Stimulated activated CD8-positive, alpha-beta memory T cell treated with anti-CD3 and anti-CD28 coated beads, Interleukin-12 subunit alpha, Interleukin-12 subunit beta, amount 100 ng/mL, for 24 hours (primary cell): ENCODE measurements around the gene ZDHHC14.
"Not testable (repeated sequence)": the region's sequence is repeated elsewhere in the genome, so short reads cannot be mapped to it uniquely, and the experiment has no call there.

Experiments used
- DNase-seq: peaks from one replicate; pipeline ENCODE4 v3.0.0-alpha.2; 2020; ENCODE audit errors: extremely low read depth

The ZDHHC14 gene

DNA sequence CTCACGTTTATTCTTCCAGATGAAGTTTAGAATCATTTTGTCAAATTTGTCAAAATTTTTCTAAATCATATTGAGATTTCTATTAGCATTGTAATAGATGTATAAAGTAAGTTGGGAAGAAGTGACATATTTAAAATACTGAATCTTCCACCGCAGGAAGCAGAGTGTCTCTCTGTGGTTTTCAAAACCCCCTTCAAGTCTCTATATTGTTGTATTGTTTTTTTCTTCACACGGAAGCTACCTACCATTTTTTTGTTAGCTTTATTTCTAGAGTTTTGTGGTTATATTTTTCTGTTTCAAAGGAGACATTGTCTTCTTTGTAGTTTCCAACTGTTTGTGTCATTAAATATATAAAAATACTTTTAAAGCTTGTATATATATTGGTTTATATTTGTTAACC lies 188.6 kb downstream of the ZDHHC14 start:
- no peak for DNase-seq

- no peak for DNase-seq
These were observed 189.1 kb downstream of the ZDHHC14 start for GRCh38 chr6:157570104-157570503.

DNA sequence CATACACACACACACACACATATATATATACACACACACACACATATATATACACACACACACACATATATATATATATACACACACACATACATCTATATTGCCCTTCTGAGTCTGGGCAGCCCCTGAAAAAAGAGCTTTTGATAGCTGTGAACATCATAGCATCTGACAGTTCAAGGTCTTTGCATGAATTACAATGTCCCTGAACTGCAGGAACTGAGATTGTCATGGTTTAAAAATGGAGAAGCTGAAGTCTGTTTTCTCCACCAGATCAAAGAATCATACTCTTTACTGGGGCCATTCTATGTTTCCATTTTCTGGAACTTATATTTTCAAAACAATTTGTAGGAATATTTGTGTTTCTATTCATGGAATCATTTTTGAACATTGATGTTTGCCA lies 189.8 kb downstream of the ZDHHC14 start:
- no peak for DNase-seq

DNA sequence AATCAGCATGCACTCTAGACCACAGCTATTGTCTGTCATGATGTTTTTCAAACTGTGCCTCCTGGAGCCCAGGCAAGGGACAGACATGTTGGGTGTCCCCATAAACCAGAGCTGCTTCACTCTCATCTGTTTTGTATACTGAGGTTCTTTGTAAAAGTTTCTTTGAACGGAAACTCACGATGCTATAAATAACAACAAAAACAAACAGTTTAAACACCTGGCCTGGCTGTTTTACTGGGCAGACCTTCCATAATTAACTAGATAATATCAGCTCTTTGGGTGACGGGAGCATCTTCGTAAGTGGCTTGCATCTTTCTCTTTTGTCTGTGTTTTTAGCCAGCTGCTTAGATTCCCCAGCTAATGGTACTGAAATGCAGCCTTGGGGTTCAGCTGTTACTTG lies 190.3 kb downstream of the ZDHHC14 start:
- no peak for DNase-seq

DNA sequence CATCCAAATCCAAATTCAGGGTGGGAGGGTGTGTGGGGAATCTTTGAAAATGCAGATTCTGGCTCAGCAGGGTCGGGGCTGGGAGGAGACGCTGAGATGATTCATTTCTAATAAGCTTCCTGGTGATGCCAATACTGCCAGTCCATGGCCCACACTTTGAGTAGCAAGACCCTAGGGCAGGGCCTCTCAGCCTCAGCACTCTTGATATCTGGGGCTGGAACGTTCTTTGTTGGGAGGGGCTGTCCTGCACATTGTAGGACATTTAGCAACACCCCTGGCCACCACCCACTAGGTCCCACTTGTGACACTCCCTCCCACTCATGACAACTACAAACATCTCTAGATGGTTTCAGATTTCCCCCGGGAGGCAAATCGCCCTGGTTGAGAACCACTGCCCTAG lies 191.0 kb downstream of the ZDHHC14 start:
- no peak for DNase-seq

DNA sequence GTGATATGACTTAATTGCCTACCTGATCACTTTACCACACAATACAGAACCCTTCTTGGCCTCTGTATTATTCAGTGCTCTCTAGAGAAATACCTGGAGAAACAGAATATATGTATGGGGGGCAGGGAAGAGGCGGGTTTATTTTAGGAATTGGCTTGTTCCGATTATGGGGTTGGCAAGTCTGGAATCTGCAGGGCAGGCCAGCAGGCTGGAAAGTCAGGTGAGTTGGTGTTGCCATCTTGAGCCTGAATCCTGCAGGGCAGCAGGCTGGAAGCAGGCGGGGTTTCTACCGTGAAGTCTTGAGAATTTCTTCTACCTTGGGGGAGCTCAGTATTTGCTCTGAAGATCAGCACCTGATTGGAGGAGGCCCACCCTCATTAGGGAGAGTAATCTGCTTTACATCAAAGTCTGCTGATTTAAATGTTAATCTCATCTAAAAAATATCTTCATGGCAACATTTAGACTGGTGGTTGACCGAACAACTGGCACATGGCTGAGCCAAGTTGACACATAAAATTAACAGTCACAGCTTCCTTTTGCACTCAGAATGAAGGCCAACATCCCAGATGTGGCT lies 193.9 kb downstream of the ZDHHC14 start:
- DNase-seq, result no peak

DNA sequence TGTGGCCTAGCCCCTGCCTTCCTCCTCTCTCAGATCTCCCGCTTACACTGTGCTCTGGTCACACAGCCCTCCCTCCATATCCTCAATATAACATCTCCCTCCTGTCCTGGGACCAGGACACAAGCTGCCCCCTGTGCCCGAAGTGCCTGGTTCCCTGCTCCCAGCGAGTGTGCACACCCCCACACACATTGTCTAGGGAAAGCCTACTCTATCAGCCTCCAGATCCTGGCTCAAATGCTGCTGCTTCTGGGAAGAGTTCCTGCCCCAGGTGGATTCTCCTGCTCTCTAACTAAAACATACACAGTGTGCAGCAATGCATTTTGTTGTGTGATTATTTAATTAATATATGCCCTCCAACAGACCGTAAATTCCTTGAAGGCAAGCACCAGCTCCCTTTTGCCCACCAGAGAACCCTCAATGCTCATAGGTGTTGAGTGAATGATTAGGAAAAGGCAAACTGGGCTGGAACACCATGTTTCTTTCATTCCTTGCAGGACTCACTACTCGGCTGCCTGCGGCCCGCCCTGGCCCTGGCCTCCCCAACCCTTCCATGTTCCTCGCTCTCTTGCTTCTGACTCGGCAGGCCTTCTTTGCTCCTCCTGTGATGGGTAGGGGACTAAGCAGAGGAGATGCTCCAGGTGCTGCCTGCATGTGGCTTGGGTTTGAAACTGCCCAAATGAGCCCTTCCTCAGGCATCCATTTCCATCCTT lies 194.6 kb downstream of the ZDHHC14 start:
- no peak for DNase-seq

DNA sequence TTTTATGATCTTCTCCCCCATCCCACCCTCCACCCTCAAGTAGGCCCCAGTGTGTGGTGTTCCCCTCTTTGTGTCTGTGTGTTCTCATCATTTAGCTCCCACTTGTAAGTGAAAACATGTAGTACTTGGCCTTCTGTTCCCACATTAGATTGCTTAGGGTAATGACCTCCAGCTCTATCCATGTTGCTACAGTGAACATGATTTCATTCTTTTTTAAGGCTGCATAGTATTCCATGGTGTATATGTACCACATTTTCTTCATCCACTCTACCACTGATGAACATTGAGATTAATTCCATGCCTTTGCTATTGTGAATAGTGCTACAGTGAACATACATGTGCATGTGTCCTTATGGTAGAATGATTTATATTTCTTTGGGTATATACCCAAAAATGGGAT lies 196.0 kb downstream of the ZDHHC14 start:
- not testable (repeated sequence) for DNase-seq

GRCh38 chr6:157578527-157578926 lies 197.5 kb downstream of the ZDHHC14 start:
- DNase-seq, result not testable (repeated sequence)

GRCh38 chr6:157579467-157580031 lies 198.6 kb downstream of the ZDHHC14 start:
- no peak for DNase-seq

- DNase-seq, result no peak
These were observed 203.0 kb downstream of the ZDHHC14 start for GRCh38 chr6:157584036-157584435.

GRCh38 chr6:157585274-157586087 lies 204.5 kb downstream of the ZDHHC14 start:
- DNase-seq, result no peak

DNA sequence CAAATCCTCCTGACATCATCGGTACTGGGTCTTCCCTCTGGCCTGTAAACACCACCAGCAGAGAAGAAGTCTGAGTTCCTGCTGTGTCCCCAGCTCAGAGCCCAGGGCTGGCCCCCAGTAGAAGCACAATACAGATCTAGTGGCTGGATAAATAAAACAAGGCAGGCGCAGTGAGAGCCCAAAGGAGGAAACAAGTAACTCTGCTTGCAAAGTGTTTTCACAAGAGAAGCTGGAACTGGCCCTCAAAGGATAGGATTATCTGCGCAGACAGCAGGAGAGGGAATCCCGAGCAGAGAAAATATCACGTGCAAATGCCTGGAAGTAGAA lies 205.1 kb downstream of the ZDHHC14 start:
- DNase-seq, result no peak

DNA sequence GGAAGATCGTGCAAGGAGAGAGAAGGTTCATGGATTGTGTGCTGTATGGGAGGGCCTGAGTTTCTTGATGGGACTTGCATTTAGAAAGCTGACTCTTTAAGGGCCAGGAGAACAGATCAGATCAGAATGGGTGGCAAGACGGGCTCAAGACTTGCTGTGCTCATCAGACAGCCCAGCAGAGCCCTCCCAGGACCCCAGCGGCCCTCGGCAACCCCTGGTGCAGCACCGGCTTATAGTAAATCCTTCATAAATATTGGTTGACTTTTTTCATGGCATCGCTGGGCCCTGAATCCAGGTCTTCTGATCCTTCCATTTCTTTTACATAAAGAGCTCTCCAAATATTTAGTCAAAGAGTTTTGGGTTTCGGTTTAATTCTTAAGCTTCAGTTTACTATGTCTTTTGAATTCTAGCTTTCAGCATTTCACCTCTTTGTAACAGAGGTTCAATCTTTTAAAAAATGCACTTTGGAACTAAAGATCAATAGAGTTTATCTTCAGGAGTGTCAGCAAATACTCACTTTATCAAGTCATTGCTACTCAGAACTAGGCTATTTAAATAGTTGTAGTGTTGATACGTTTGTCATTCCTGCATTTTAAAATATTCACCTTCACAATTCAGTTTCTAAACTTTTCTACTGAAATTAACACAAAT lies 205.6 kb downstream of the ZDHHC14 start:
- no peak for DNase-seq

DNA sequence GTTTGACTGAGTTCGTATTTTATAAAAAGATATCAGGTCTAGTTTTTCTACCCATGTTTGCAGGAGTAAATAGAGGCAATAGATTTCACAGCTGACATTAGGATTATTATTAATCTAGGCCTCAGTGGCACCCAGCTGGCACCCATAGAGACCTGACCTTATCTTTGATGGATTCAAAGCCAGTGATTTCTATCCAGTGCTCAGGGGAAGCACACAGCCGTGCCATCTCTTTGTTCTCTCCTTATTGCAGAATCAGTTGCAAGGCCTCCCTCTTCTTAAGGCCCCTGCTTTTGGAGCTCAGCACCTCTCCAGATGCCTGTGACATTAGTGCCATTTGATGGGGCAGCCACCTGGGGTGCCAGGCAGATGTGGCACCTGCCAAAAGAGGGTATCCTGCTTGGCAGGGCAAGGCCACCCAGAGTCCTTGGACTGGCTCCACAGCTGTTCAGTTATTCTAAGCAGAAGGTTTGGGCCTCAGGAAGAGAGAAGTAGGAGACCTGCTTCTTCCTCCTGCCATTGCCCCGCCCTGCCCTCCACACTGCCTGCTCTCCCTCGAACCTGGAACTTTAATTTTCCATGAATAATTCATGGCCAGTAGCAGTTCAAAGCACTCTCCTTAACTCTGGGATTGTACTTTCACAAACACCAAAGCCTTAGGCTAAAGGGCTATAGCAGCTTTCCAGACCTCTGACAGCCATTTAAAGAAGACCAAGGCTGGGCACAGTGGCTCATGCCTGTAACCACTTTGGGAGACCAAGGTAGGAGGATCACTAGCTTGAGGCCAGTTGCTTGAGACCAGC lies 206.3 kb downstream of the ZDHHC14 start:
- no peak for DNase-seq

DNA sequence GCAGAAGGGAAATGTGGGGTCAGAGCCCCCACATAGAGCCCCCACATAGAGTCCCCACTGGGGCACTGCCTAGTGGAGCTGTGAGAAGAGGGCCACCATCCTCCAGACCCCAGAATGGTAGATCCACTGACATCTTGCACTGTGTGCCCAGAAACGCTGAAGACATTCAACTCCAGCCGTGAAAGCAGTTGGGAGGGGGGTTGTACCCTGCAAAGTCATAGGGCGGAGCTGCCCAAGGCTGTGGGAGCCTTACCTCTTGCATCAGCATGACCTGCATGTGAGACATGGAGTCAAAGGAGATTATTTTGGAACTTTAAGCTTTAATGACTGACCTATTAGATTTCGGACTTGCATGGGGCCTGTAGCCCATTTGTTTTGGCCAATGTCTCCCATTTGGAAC lies 209.7 kb downstream of the ZDHHC14 start:
- not testable (repeated sequence) for DNase-seq

DNA sequence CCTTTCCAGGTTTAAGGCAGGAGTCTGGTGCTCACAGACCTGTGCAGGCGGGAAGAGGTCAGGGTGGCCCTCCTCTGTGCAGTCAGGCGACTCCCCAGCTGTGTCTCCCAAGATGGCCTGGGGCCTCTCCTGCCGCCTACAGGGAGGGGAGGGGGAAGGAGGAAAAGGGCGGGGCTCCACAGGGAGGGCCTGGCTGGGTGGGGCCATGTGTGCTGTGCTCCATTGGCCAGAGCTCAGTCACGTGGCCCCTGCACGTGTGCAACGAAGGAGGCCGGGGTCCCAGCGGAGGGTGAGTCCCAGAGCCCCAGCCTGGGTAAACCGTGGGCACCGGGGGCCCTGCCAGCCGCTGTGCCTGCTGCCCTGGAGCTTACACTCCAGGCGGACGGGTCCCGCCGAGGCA lies 211.6 kb downstream of the ZDHHC14 start:
- no peak for DNase-seq

DNA sequence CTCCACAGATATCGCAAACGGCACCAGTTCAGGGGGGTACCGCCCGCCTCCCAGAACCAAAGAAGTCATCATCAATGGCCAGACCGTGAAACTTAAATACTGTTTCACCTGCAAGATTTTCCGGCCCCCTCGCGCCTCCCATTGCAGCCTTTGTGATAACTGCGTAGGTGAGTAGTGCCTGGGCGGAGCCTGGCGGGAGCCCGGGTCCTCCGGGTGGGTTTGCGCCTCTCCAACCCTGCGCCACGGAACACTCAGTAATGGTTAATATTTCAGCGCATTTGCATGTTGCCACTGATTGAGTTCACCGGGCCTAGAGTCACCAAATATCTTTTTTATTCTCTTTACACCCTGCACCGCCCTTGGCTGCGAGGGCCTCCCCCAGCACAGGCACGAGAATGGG lies 212.0 kb downstream of the ZDHHC14 start:
- no peak for DNase-seq

DNA sequence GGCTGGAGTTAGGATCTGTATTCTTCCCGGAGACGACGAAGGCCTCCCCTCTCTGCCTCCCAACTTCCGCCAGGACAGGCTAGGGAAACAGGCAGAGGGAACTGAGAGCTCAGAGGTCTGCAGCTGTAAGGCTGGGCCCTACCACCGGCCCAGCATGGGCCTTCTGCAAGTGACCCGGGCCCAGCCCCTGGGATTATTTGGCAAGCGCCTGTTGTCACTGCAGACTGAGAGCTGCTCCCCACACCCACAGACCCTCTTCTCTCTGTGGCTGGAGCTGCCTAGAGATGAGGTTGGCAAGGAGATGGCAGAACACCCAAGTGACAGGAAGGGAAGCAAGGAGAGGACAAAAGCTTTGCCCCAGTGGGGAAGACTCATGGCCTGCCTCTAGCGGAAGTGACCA lies 212.6 kb downstream of the ZDHHC14 start:
- no peak for DNase-seq

DNA sequence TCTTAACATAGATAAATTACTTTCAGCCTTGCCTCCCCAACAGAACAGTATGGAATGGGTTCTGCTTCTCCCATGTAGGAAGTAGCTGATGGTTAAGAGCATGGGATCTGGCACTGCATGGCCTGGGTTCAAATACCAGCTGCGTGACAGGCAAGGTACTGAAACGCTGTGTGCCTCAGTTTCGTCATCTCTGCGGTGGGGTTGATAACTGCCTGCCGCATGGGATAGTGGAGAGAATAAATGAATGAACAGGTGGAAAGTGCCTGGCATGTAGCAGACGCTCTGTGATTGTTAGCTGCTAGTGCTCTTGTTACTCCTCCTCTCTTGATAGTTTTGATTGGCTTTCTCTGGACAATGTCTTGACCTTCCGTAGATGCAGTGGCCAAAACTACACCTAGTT lies 213.3 kb downstream of the ZDHHC14 start:
- DNase-seq, result no peak

- DNase-seq, result no peak
These were observed 214.8 kb downstream of the ZDHHC14 start for GRCh38 chr6:157595768-157596167.
